DOHH2 (cell line): ENCODE data around the gene ECD.

Experiments used
- H3F3A ChIP-seq: fragments of 200-600 bp; sonication (generic), shearing (Covaris generic); 2 replicates; pipeline ENCODE4 v1.6.0; 2016; ENCODE audit warnings: antibody characterized with exemption, mild to moderate bottlenecking; ENCODE audit not compliant: control insufficient read depth, insufficient read depth
- H3K27ac ChIP-seq: fragments of 200-600 bp; sonication (generic); 2 replicates; pipeline ENCODE4 v1.5.1; 2014; ENCODE audit warnings: low read depth, mild to moderate bottlenecking, low read length, moderate library complexity
- H3K27me3 ChIP-seq: fragments of 200-600 bp; sonication (generic); 2 replicates; pipeline ENCODE4 v1.6.1; 2014; ENCODE audit warnings: mild to moderate bottlenecking, low read length, mixed read lengths; ENCODE audit not compliant: control insufficient read depth
- H3K36me3 ChIP-seq: fragments of 200-600 bp; sonication (generic); 2 replicates; pipeline ENCODE4 v1.6.1; 2014; ENCODE audit warnings: mild to moderate bottlenecking, low read length, moderate library complexity, mixed read lengths; ENCODE audit not compliant: control insufficient read depth
- H3K4me1 ChIP-seq: fragments of 200-600 bp; sonication (generic); 2 replicates; pipeline ENCODE4 v1.6.1; 2014; ENCODE audit warnings: mild to moderate bottlenecking, low read length, mixed read lengths; ENCODE audit not compliant: control insufficient read depth
- H3K4me2 ChIP-seq: fragments of 200-600 bp; sonication (generic); 2 replicates; pipeline ENCODE4 v1.6.0; 2014; ENCODE audit warnings: mild to moderate bottlenecking, low read length, moderate library complexity
- H3K4me3 ChIP-seq: fragments of 200-600 bp; sonication (generic); 2 replicates; pipeline ENCODE4 v1.5.1; 2014; ENCODE audit warnings: mild to moderate bottlenecking, low read length, mixed read lengths
- H3K79me2 ChIP-seq: fragments of 200-600 bp; sonication (generic); 2 replicates; pipeline ENCODE4 v1.6.1; 2014; ENCODE audit warnings: mild to moderate bottlenecking, low read length, mixed read lengths; ENCODE audit not compliant: control insufficient read depth
- H3K9me2 ChIP-seq: fragments of 200-600 bp; sonication (generic); replicated peaks from 2 replicates; pipeline ENCODE4 v1.6.1; 2014; ENCODE audit warnings: mild to moderate bottlenecking, low read length, mixed read lengths; ENCODE audit not compliant: control insufficient read depth
- H3K9me3 ChIP-seq: fragments of 200-600 bp; sonication (generic); 2 replicates; pipeline ENCODE4 v1.6.1; 2014; ENCODE audit warnings: antibody characterized with exemption, low read length, mixed read lengths; ENCODE audit not compliant: control insufficient read depth, insufficient read depth
- H4K20me1 ChIP-seq: fragments of 200-600 bp; sonication (generic); 2 replicates; pipeline ENCODE4 v1.6.0; 2014; ENCODE audit warnings: low read depth, mild to moderate bottlenecking, antibody characterized with exemption, low read length, moderate library complexity; ENCODE audit not compliant: control insufficient read depth, insufficient read depth
- EZH2phosphoT487 ChIP-seq: fragments of 200-600 bp; sonication (generic); IDR thresholded peaks from 2 replicates; pipeline ENCODE4 v1.6.1; 2017; ENCODE audit warnings: borderline replicate concordance, mild to moderate bottlenecking, antibody characterized with exemption, low read length, moderate library complexity, mixed read lengths
- TF ChIP-seq, protein P1 (sequence below): fragments of 200-600 bp; sonication (generic); IDR thresholded peaks from one replicate; pipeline ENCODE4 v1.5.1; 2014; ENCODE audit warnings: antibody characterized with exemption, mild to moderate bottlenecking, low read depth, low read length; ENCODE audit not compliant: poor library complexity, severe bottlenecking

Gene ECD

DNA sequence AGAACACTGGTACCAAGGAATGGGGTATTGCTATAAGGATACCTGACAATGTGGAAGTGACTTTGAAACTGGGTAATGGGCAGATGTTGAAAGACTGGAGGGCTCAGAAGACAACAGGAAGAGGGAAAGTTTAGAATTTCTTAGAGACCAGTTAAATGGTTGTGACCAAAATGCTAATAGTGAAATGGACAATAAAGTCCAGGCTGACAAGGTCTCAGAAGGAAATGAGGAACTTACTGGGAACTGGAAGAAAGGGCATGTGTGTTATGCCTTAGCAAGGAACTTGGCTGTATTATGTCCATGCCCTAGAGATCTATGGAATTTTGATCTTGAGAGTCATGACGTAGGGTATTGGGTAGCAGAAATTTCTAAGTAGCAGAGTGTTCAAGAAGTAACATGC, 38.1 kb upstream of the ECD start:
- no peak overlapping the region for H3K4me3 ChIP-seq
- H3K36me3 ChIP-seq, result no peaks in the 10 kb centered on the region
- no peaks in the 10 kb centered on the region for H3K9me2 ChIP-seq
- no peak overlapping the region for H3K4me2 ChIP-seq
- H3K79me2 ChIP-seq, result no peaks in the 10 kb centered on the region
- H3K4me1 ChIP-seq, result no peaks in the 10 kb centered on the region
- no peaks in the 10 kb centered on the region for H4K20me1 ChIP-seq
- H3K27ac ChIP-seq, result no peak overlapping the region
- no peaks in the 10 kb centered on the region for H3K27me3 ChIP-seq
- no peaks in the 10 kb centered on the region for H3K9me3 ChIP-seq
- TF ChIP-seq, protein P1, sequence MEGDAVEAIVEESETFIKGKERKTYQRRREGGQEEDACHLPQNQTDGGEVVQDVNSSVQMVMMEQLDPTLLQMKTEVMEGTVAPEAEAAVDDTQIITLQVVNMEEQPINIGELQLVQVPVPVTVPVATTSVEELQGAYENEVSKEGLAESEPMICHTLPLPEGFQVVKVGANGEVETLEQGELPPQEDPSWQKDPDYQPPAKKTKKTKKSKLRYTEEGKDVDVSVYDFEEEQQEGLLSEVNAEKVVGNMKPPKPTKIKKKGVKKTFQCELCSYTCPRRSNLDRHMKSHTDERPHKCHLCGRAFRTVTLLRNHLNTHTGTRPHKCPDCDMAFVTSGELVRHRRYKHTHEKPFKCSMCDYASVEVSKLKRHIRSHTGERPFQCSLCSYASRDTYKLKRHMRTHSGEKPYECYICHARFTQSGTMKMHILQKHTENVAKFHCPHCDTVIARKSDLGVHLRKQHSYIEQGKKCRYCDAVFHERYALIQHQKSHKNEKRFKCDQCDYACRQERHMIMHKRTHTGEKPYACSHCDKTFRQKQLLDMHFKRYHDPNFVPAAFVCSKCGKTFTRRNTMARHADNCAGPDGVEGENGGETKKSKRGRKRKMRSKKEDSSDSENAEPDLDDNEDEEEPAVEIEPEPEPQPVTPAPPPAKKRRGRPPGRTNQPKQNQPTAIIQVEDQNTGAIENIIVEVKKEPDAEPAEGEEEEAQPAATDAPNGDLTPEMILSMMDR, result no peak
- no peak for TF ChIP-seq EZH2phosphoT487
- H3F3A ChIP-seq, result no peaks in the 10 kb centered on the region

DNA sequence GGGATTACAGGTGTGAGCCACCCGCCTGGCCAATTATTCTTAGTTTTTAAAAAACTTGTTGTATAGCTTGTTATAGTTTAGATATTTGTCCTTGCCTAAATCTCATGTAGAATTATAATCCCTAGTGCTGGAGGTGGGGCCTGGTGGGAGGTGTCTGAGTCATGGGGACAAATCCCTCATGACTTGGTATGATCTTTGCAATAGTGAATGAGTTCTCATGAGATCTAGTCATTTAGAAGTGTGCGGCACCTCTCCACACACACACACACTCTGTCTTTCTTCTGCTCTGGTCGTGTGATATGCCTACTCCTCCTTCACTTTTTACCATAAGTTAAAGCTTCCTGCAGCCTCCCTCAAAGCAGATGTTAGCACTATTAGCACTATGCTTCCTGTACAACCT, 37.3 kb upstream of the ECD start:
- H3K9me2 ChIP-seq, result no peaks in the 10 kb centered on the region
- no peak overlapping the region for H3K4me2 ChIP-seq
- H3K27ac ChIP-seq, result no peak overlapping the region
- TF ChIP-seq, protein P1, result no peak
- TF ChIP-seq EZH2phosphoT487, result no peak
- H3F3A ChIP-seq, result no peaks in the 10 kb centered on the region
- H3K27me3 ChIP-seq, result no peaks in the 10 kb centered on the region
- no peaks in the 10 kb centered on the region for H3K4me1 ChIP-seq
- H3K9me3 ChIP-seq, result no peaks in the 10 kb centered on the region
- H3K36me3 ChIP-seq, result no peaks in the 10 kb centered on the region
- no peak overlapping the region for H3K4me3 ChIP-seq
- H3K79me2 ChIP-seq, result no peaks in the 10 kb centered on the region
- no peaks in the 10 kb centered on the region for H4K20me1 ChIP-seq

DNA sequence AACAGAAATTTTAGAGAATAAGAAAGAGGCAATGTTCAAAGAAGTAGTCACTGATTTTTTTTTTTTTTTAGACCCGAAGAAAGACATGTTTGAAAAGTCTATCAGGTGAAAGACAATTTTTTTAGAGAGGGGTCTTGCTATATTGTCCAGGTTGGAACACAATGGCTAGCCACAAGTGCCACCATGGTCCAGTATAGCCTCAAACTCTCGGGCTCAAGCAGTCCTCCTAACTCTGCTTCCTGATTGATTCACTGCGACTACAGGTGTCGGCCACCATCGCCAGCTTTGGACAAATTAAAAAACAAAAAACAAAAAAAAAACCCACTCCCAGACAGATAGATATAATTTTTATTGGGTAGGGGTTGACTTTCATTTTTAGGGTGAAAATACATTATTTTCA, 22.4 kb upstream of the ECD start:
- Histone ChIP-seq H3K4me3 (no peak overlapping the region), H3K79me2 (no peaks in the 10 kb centered on the region), H3K36me3 (no peaks in the 10 kb centered on the region), H4K20me1 (no peaks in the 10 kb centered on the region), H3K27ac (no peak overlapping the region), H3F3A (no peaks in the 10 kb centered on the region), H3K27me3 (no peaks in the 10 kb centered on the region), H3K4me2 (no peak overlapping the region), H3K4me1 (no peaks in the 10 kb centered on the region), H3K9me3 (no peaks in the 10 kb centered on the region), H3K9me2 (no peaks in the 10 kb centered on the region)
- TF ChIP-seq, protein P1, result no peak
- TF ChIP-seq EZH2phosphoT487, result no peak

DNA sequence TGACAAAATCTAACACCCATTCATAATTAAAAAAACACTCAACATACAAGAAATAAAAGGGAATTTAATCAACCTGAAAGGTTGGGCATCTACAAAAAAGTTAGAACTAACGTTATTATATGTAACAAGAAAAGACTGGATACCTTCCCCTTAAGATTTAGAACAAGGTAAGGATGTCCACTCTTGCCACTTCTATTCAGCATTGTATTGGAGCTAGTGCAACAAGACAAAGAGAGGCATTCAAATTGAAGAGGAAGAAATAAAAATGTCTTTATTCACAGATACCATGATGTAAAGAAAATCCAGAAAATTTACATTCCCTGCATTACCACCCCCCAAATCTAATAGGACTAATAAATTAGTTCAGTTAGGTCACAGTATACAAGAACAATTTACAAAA, 18.5 kb upstream of the ECD start:
- Histone ChIP-seq H3K27ac (no peak overlapping the region), H3F3A (no peaks in the 10 kb centered on the region), H3K4me3 (no peak overlapping the region), H3K9me2 (no peaks in the 10 kb centered on the region), H3K79me2 (no peaks in the 10 kb centered on the region), H3K9me3 (no peaks in the 10 kb centered on the region), H3K4me1 (no peaks in the 10 kb centered on the region), H3K36me3 (peaks cover 11% of the 10 kb centered on the region), H3K27me3 (no peaks in the 10 kb centered on the region), H4K20me1 (no peaks in the 10 kb centered on the region), H3K4me2 (no peak overlapping the region)
- TF ChIP-seq EZH2phosphoT487, result no peak
- TF ChIP-seq, protein P1, result no peak
